Stomach (tissue), 9 donors: Measurements from ENCODE around the gene ANTKMT. TPM values are rescaled to one million over a fixed set of nuclear protein-coding genes. Genes with fewer than 3 reads are reported as not detected.

Experiments
- DNase-seq, 2 donors: peaks; one replicate each; pipeline versions ENCODE4 v3.0.0 to v3.0.0-alpha.2; 2013 to 2019
- H3K27ac ChIP-seq, 5 donors: fragments of 200-600 bp in 4 of 5; sonication (generic) in 4 of 5; one replicate each; pipeline ENCODE4 v1.5.1; 2013 to 2019; ENCODE audit warnings: mild to moderate bottlenecking in 1 of 5, moderate library complexity in 1 of 5
- H3K27me3 ChIP-seq, 3 donors: fragments of 200-600 bp; sonication (generic); one replicate each; pipeline ENCODE4 v1.5.1; 2017 to 2019; ENCODE audit warnings: mixed run types in 1 of 3
- H3K36me3 ChIP-seq, 4 donors: fragments of 200-600 bp; sonication (generic); 1 replicate in 3 of 4; 2 replicates in 1 of 4; pipeline ENCODE4 v1.5.1; 2016 to 2019
- H3K4me1 ChIP-seq, 4 donors: fragments of 200-600 bp; sonication (generic); one replicate each; pipeline ENCODE4 v1.5.1; 2016 to 2019
- H3K4me3 ChIP-seq, 4 donors: fragments of 200-600 bp; sonication (generic) in 3 of 4; one replicate each; pipeline ENCODE4 v1.5.1; 2016 to 2019; ENCODE audit warnings: mild to moderate bottlenecking in 1 of 4
- H3K9me3 ChIP-seq, 4 donors: fragments of 200-600 bp; sonication (generic); one replicate each; pipeline ENCODE4 v1.5.1; 2016 to 2019
- CTCF ChIP-seq, 7 experiments: fragments of 450-650 bp in 4 of 7; fragments of 200-600 bp in 3 of 7; sonication (generic) in 3 of 7; IDR thresholded peaks; one replicate each; pipeline ENCODE4 v1.5.1; 2016 to 2019; ENCODE audit warnings: antibody characterized with exemption in 7 of 7, control low read depth in 2 of 7, mild to moderate bottlenecking in 1 of 7
- EP300 ChIP-seq: sonication (generic); formaldehyde crosslinking; IDR thresholded peaks from one replicate; pipeline ENCODE4 v1.6.1; 2017; ENCODE audit warnings: antibody characterized with exemption
- POLR2A ChIP-seq, 4 donors: fragments of 450-650 bp; IDR thresholded peaks; one replicate each; pipeline ENCODE4 v1.6.1; 2016; ENCODE audit warnings: antibody characterized with exemption in 4 of 4, control low read depth in 2 of 4, mild to moderate bottlenecking in 1 of 4, moderate library complexity in 1 of 4
- POLR2AphosphoS5 ChIP-seq, 3 donors: sonication (generic); formaldehyde crosslinking; IDR thresholded peaks; one replicate each; pipeline ENCODE4 v1.6.1; 2016; ENCODE audit warnings: antibody characterized with exemption in 3 of 3
- WGBS, 5 donors: extraction: QIAGEN DNeasy Blood & Tissue Kit in 3 of 5; methylation state at CpG; one replicate each; pipeline versions ENCODE4 v1.1.5 to v1.1.7; 2013 to 2018; 5-methylcytosine and 5-hydroxymethylcytosine counted together
- intact Hi-C: fragments of 100-400 bp; cut with DNase I; formaldehyde crosslinking; loops from one replicate; pipeline ENCODE4 v1.15.1; 2023; ENCODE audit warnings: low total_unique reads
- polyA plus RNA-seq, 3 donors: library from polyadenylated mRNA; stranded (reverse); fragments of 200-250 nt; gene quantifications; one replicate each; pipeline ENCODE4 v1.2.3, GENCODE V29; 2013
- total RNA-seq, 5 donors: library from RNA; depleted of rRNA; stranded (reverse); fragments of >200 nt; gene quantifications; one replicate each; pipeline versions ENCODE4 v1.1.0 to v1.2.3, GENCODE V29; 2014 to 2016
- donor health status: healthy with polysubstance abuse.
- donor health status: Bipolar disorder and iron deficiency.
- donor health status: healthy.

The ANTKMT gene
- total and polyA plus RNA-seq, 8 donors, result 9.7 to 602 (median 51.5) TPM

- Histone ChIP-seq H3K4me3 (no peak overlapping the region), H3K9me3 (no peaks in the 10 kb centered on the region), H3K4me1 (peaks cover 31 to 38% (median 32%) of the 10 kb centered on the region in 4 donors), H3K36me3 (peaks cover 17 to 55% (median 47%) of the 10 kb centered on the region in 4 donors), H3K27me3 (peaks cover 0 to 45% (median 24%) of the 10 kb centered on the region in 3 donors), H3K27ac (no peak overlapping the region)
- 85 to 91% (median 88%) methylated on average over 28 to 37 of the region's 37 CpGs for WGBS, 5 donors
- TF ChIP-seq POLR2A (IDR thresholded peaks at IDR 0.05) (no peak), EP300 (no peak), POLR2AphosphoS5 (IDR thresholded peaks at IDR 0.05) (no peak), CTCF (IDR thresholded peaks at IDR 0.05) (no peak)
- intact Hi-C loops, result no loop called here
- DNase-seq, result no peak
Measured at GRCh38 chr16:729768-730665, 9.1 kb downstream of the ANTKMT start.

GRCh38 chr16:730666-731509 is 9.9 kb downstream of the ANTKMT start:
- TF ChIP-seq POLR2AphosphoS5 (IDR thresholded peaks at IDR 0.05), result no peak
- no peak for TF ChIP-seq POLR2A (IDR thresholded peaks at IDR 0.05)
- TF ChIP-seq CTCF (IDR thresholded peaks at IDR 0.05), result no peak
- TF ChIP-seq EP300, result no peak
- no peak overlapping the region for H3K27ac ChIP-seq
- H3K27me3 ChIP-seq, result peaks cover 0 to 36% (median 24%) of the 10 kb centered on the region in 3 donors
- peaks cover 31 to 32% (median 31%) of the 10 kb centered on the region in 4 donors for H3K4me1 ChIP-seq
- 75 to 91% (median 86%) methylated on average over 20 to 22 of the region's 22 CpGs for WGBS, 5 donors
- H3K4me3 ChIP-seq, result no peak overlapping the region
- intact Hi-C loops, result no loop called here
- DNase-seq, result no peak
- H3K9me3 ChIP-seq, result no peaks in the 10 kb centered on the region
- H3K36me3 ChIP-seq, result peaks cover 25 to 64% (median 56%) of the 10 kb centered on the region in 4 donors

- WGBS, 5 donors, result 91 to 98% (median 96%) methylated on average over 12 of the region's 12 CpGs
- intact Hi-C loops, result no loop called here
Measured at GRCh38 chr16:732332-732731, 11.4 kb downstream of the ANTKMT start.

More at GRCh38 chr16:732332-732731, 11.4 kb downstream of the ANTKMT start:
- H3K36me3 ChIP-seq, result peaks cover 39 to 79% (median 71%) of the 10 kb centered on the region in 4 donors
- peaks cover 18 to 19% (median 18%) of the 10 kb centered on the region in 4 donors for H3K4me1 ChIP-seq
- no peak overlapping the region for H3K27ac ChIP-seq
- no peak for DNase-seq
- peaks cover 0 to 22% (median 16%) of the 10 kb centered on the region in 3 donors for H3K27me3 ChIP-seq
- no peak overlapping the region for H3K4me3 ChIP-seq
- no peaks in the 10 kb centered on the region for H3K9me3 ChIP-seq
- TF ChIP-seq POLR2AphosphoS5 (IDR thresholded peaks at IDR 0.05) (no peak), POLR2A (IDR thresholded peaks at IDR 0.05) (no peak), EP300 (no peak), CTCF (IDR thresholded peaks at IDR 0.05) (no peak)
